A172 (cell line): ENCODE measurements around the gene CAPRIN1. TPM values are rescaled to one million over a fixed set of nuclear protein-coding genes. Genes with fewer than 3 reads are reported as not detected.
A peak's percentile ranks its signal among the peaks of the same experiment; 100 is the strongest.
"Not testable (repeated sequence)": the region's sequence is repeated elsewhere in the genome, so short reads cannot be mapped to it uniquely, and the experiment has no call there.

Experiments used
- DNase-seq: peaks from one replicate; pipeline ENCODE4 v3.0.0-alpha.2; 2015; ENCODE audit warnings: low spot score
- total RNA-seq: library from RNA; depleted of rRNA; stranded (reverse); fragments of >200 nt; shearing (Covaris generic); gene quantifications from 2 replicates; pipeline ENCODE4 v1.2.3, GENCODE V29; 2014

CAPRIN1 gene
- total RNA-seq, 1 experiment from 2014 or later = 292 TPM

DNA sequence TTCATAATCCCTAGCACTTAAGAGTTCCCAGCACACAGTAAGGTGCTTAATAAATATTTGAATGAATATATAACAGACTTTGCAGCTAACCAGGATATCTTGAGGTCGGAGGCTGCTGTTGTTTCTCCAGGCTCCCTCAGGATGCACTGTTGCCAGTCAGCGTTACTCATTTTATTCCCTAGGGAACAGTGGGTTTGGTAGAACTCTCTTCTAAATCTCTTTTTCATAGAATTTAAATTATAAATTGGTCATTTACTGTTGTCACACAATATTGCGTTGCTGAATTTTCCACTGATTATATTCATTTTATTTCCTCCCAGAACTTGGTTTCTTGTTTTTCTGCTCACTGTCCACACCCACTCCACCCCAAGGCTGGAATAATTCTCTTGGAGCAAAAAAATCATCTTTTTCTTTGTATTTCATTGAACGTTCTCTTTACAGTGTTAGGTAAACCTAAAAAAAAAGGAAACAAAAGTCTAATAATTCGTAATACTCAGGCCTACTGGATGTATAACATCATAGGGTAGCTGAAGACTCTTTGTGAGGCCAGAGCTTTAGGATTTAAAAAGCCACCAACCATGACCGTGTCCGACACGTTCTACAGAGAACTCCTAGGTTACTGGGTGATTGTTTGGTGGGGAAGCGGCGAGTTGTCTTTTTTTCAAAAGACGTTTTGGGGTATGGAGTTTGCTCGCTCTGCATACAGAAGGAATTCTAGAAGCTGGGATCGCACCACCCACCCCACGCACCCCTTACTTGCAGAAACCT lies 766 bp upstream of the CAPRIN1 start:
- DNase-seq = no peak

DNA sequence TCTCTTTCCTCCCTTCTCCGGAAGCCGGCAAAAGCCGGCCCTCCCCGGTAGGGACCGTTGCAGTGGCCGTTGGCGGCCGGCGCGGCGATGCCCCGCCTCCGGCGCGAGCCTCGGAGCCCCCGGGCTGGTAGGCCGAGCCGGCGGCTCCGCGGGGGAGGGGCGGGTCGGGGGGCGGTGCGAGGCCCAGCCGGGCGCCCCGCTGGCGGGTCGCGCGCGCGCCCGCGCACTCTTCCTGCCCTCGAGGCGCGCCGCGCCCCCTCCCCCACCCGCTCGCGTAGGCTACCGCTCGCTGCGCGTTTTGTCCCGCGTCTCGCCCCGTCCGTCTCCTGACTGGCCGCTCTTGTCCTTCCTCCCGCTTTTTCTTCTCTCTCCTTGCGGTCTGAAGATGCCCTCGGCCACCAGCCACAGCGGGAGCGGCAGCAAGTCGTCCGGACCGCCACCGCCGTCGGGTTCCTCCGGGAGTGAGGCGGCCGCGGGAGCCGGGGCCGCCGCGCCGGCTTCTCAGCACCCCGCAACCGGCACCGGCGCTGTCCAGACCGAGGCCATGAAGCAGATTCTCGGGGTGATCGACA lies 591 bp downstream of the CAPRIN1 start:
- DNase-seq = peak; percentile 76

DNA sequence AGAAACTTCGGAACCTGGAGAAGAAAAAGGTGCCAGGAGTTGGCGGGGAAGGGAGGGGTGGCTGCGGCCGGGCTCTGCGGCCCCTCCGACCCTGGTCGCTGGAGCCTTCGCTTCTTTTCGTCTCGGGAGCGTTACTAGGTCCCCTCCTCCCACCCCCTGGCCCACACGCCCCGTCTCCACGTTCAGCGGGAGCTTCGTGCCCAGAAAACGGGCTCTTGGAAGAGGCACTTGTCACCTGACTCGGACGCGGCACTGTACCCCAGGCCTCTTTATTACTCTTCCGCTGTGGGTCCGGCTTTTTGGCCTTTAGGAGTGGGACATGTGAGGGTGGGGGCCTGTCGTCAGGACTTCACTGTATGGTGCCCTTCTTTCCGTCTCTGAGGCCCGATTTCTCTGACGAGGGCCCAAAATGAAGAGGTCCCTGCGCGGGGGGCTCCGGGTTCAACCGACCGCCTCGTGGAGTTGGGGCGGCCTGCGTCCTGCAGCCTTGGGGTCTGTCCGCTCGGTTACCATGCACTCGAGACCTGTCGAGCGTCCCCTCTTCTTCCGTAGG lies 1.2 kb downstream of the CAPRIN1 start:
- DNase-seq = no peak

DNA sequence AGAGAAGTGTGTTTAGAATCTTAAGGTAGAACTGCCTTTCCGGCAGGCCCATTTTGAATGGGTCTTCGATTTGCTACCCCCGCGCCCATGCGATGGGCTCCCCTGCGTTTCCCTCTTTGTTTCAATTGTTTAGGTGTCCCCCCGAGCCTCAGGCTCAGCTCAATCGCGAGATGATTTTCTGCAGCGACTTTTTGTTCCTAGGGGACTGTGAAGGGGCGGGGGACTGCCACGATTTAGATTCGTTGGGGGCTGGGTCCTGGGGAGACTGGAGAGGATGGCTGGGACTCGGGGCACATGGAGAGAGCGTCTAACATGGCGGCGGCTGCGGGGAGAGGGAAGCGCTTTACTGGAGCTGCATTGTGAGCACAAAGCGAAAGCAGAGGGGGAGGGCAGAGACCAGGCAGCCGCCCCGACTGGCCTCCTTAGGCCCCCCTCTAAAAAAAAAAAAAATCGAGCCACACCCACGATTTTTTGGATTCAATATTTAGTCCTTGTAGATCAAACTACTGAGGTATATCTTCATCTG lies 1.7 kb downstream of the CAPRIN1 start:
- peak; percentile 77 for DNase-seq

DNA sequence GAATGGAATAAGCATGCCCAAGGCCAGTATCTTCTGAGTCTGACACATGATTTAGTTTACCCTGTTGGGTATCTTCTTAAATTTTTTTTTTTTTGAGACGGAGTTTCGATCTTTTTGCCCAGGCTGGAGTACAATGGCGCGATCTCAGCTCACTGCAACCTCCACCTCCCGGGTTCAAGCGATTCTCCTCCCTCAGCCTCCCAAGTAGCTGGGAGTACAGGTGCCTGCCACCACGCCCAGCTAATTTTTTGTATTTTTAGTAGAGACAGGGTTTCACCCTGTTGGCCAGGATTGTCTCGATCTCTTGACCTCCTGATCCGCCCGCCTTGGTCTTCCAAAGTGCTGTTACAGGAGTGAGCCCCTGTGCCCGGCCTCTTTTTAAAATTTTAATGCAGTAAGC lies 2.8 kb downstream of the CAPRIN1 start:
- DNase-seq = not testable (repeated sequence)

DNA sequence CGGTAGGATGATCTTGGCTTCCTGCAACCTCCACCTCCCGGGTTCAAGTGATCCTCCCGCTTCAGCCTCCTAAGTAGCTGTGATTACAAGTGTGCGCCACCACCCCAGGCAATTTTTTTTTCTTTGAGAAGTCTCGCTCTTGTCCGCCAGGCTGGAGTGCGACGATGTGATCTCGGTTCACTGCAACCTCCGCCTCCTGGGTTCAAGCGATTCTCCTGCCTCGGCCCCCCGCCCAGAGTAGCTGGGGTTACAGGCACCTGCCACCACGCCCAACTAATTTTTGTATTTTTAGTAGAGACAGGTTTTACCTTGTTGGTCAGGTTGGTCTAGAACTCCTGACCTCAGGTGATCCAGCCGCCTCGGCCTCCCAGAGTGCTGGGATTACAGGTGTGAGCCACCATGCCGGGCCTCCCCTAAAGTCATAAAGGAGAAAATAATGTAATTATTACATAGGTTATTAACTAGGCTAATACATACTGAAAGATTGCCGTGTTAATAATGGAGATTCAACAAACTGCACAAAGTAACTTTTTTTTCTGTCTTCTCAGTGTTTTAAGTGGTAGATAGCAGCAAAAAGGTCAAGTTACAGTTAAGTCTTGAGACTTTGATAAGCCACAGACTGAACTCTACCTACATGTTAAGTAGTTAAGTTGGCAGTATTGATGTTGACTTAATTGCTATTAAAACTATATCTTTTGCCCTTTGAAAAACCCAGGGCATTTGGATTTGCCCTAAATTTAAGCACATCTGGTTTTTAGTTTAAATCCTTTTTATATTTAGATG lies 3.9 kb downstream of the CAPRIN1 start:
- DNase-seq = no peak

DNA sequence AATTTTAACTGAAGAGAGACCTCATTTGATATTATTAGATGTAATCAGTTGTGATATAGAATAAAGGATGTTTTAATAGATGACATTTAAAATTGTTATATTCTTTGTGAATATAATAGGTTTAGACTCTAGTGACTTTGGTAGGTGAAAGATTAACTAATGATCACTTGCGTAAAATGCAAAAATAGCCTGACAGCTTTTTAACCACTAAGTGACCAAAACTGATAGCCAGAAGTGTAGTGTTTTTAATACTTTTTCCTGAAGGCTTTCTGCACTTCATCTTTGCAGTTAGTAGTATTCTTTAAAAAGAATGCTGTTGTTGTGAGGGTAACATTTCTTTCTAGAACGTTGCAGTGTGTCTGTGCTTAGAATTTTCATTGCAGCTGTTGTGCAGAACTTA lies 5.1 kb downstream of the CAPRIN1 start:
- no peak for DNase-seq

DNA sequence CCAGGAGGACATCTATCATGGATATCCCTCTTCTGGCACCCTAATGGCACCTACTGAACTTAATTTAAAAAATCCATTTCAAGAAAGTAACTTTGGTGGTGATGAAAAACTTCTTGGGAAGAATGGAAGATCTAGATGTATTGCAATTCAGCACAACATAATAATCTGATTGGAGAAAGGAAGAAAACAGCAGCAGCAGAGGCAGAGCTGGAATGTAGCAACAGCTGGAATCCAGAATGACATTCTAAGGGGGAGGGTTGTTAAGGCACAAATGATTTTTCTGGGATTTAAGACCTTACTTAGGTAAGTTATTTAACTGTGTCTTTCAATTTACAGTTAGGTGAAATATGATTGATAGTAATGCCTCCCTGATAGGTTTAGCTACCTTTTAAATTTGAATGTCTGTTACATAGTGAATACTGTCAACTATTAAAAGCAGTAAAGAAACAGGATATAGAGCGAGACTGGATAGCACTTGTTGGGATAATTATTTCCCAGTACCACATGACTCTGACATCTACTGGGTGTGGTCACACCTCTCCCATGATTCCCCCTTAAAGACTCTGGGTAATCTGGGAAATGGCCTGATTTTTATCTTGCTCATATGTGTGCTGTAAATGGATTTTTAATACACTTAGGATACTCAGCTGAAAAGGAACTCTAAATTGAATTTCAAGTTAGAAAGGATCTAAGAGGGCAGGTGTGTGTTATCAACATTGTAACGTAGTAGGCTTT lies 11.7 kb downstream of the CAPRIN1 start:
- DNase-seq = no peak

DNA sequence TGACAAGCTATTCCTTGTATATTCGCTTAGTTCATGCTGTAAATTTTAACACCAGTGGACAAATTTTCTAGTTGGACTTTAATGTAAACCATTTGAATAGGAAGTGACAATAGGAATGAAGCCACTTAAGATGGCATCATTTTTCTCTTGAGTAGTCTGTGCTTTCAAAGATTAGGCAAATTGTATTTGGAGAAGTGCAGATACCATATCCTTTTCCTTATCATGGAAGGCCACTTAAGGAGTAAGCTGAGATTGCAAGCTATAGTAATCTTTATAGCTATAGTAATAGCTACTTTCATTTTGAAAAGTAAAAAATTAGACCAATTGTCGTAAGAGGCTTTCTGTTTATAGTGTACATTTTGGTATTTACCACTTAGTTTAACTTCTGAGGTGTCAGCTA lies 12.8 kb downstream of the CAPRIN1 start:
- DNase-seq = no peak

DNA sequence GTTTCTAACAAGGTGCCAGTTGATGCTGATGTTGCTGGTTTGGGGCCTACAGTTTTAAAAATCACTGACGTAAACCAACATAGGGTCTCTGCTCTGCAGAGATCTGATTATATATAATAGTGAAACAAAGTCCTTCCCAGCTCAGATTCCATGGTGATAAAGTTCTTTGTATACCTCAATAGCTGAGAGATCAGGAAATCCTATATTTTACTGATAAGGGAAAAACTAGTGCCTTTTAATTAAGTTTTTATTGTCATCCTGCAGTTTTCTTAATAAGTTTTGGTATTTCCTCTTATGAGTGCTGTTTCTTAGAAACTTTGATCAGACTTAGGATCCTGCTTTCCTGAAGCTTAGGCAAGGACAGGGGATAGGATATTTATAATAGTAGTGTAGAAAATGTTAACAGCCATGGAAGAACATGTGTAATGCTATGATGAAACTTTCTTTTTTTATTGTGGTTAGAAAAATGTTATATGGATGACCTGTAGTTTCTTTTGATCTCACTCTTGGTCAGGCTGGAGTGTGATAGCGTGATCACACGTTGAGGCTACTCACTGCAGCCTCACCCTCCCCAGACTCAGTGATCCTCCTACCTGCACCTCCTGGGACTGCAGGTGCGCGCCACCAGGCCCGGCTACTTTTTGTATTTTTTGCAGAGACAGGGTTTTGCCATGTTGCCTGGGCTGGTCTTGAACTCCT lies 14.1 kb downstream of the CAPRIN1 start:
- DNase-seq = no peak

DNA sequence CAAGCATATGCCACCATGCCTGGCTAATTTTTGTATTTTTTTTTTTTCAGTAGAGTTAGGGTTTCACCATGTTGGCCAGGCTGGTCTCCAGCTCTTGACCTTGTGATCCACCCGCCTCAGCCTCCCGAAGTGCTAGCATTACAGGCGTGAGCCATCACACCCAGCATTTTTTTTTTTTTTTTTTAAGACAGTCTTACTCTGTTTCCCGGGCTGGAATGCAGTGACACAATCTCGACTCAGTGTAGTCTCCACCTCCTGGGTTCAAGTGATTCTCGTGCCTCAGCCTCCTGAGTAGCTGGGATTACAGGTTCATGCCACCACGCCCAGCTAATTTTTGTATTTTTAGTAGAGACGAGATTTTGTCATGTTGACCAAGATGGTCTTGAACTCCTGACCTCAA lies 15.2 kb downstream of the CAPRIN1 start:
- DNase-seq = not testable (repeated sequence)

DNA sequence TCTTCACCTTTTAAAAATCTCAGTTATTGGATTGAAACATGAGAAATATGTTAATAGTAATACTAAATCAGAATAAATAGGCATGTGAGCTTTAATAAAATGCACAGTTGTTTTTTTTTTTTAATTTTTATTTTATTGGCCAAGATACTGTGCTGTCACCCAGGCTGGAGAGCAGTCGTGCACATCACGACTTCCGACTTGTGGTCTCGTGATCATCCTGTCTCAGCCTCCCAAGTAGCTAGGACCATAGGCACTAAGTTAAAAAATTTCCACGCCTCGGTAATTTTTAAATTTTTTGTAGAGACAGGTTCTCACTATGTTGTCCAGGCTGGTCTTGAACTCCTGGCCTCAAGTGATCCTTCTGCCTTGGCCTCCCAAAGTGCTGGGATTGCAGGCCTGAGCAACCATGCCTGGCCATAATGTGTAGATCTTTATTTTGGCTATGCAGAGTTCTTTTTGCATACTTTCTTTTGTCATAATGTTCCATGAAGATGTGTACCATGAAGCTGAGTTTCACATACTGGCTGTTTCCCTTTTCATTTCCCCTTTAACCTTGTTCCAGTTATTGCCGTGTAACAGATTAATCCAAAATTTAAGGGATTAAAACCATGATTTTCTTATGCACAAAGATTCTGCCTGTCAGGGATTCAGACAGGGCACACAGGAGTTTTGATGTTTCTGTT lies 16.0 kb downstream of the CAPRIN1 start:
- DNase-seq = no peak

DNA sequence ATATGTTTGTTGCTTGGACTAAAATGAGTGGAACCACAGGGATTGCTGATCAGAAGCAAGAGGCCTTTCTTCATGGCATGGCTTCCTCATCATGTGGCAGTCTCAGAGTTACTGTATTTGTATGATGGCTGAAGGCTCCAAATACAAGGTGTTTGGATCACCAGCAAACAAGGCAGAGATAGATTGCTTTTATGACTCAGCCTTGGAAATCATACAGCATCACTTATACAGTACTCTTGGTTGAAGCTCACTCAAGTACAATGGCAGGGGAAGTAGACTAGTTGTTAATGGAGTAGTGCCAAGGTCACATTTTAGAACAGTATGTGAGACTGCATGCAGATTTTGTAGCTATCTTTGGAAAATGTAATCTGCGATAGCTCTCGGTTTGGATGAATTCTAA lies 16.6 kb downstream of the CAPRIN1 start:
- peak; percentile 71 for DNase-seq

DNA sequence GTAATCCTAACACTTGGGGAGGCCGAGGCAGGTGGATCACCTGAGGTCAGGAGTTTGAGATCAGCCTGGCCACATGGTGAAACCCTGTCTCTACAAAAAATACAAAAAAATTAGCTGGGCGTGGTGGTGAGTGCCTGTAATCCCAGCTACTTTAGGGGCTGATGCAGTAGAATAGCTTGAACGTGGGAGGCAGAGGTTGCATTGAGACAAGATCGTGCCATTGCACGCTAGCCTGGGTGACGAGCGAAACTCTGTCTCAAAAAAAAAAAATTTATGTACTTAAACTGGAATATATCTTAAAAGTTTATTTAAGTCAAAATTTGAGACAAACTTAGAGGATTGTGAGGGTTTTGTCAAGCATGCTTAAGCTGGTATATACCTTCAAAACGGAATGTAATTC lies 19.8 kb downstream of the CAPRIN1 start:
- DNase-seq = not testable (repeated sequence)

DNA sequence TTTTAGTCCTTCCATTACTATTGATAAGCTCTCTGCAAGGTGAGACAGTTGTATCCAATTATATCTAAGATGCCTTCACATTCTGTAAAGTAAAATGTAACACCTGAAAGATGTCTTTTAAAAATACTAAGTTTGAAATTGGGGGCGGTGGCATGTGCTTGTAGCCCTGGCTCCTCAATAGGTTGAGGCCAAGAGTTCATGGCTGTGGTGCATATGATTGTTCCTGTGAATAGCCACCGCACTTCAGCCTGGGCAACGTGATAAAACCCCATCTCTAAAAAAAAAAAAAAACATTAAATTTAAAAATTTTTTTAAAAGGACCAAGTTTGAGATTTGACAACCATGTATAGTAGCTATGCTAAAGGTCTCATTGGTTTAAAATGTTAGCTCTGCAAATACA lies 20.5 kb downstream of the CAPRIN1 start:
- no peak for DNase-seq

DNA sequence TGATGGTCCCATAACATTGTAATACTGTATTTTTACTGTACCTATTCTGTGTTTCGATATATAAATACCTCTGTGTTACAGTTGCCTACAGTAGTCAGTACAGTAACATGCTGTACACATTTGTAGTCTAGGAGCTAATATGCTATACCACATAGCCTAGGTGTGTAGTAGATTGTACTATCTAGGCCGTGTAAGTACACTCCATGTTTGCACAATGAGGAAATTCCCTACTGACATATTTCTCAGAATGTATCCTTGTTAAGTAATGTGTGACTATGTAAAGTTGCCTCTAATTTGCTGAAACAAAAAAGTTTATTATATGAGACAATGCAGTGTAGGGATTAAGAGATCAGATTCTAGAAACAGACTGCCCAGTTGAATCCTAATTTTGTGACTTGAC lies 21.3 kb downstream of the CAPRIN1 start:
- no peak for DNase-seq

DNA sequence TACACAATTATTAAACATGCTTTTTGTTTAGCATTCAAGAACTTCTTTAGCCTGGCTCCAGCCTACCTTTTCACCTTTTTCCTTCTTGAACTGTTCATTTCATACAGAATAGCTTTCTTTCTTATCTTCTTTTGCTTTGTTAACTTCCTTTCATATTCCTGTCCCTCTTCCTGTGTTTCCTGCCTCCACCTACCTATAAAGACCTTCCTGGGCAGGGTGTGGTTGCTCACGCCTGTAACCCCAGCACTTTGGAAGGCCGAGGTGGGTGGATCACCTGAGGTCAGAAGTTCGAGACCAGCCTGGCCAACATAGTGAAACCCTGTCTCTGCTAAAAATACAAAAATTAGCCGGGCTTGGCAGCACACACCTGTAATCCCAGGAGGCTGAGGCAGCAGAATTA lies 22.9 kb downstream of the CAPRIN1 start:
- no peak for DNase-seq

DNA sequence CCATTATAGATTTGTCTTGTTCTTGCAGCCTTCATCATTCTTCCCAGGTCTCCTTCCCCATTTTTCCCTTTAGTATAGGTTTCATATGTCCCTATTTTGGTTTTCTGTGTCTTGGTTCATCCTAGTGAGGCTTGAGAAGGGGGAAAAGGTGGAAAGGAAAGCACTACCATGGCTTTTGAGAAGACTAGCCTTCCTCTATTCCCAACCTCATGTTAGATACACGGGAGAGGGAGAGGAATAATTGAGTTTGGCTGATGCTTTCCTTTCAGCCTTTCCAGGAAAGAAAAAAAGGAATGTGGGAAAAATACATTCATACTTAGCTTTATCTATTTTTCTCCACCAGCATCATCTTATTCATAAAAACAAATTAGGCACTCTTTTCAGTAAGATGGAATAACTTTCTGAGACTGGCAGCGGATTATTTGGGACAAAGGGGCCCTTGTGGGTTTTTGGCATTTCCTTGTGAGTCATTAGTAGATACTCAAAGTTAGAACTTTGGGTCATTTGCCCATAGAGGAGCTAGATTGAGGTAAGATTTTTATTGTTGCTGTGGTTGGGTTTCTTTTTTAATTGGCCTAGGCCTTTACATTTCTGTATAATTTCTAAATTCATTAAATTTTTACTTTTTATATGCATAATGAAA lies 23.8 kb downstream of the CAPRIN1 start:
- peak; percentile 93 for DNase-seq

DNA sequence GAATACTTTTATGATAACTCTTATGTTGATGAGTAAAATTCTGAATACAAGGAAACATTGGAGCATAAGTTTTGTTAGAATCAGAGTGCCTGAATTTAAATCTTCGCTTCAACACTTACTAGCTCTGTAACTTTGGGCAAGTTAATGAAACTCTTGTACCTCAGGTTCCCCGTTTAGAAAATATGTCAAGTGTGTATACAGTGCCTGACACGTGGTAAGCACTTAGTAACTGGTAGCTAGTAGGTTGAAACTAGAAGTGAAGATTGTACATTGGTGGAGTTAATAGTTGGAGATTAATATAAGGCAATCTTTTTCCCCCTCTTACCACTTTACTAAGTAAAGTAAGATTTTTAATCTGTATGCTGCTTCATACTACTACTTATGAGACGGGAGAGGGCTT lies 29.1 kb downstream of the CAPRIN1 start:
- DNase-seq = no peak

DNA sequence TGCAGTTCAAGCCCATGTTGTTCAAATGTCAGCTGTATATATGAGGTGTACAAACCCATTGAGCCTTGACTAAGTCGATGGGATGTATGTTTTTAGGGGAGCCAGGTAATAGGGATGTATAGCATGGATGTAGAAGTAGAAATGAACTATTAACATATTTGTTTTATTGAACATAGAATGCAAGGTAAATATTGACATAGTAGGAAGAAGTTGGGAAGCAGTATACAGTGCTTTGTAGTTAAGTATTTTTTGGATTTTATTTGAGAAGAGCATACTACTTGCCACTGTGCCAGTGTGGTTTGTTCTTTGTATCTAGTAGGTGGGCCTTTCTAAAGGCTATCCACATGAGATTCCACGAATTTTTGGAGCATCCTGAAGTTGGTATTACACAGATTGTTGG lies 33.1 kb downstream of the CAPRIN1 start:
- DNase-seq = no peak
